ENCODE results near the gene PIEZO2.
"Not testable (repeated sequence)": the region's sequence is repeated elsewhere in the genome, so short reads cannot be mapped to it uniquely, and the experiment has no call there.

The PIEZO2 gene

DNA sequence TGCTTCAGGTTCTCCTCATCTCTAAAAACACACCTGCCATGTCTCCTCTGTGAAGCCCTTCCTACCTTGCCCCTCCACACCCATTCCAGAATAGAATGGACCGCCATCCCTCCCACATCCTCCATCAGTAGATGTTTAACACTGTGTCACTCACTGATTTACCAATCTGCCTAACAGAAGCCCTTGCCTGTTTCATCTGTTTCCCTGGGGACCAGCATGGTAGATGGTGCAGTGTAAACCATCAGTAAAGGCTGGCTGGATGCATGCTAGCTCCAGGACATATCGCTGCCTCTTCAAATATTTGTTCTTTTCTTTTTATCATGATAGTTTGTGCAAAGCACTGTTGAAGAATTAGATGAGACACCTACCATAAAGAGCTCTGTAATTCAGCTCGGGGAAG, 271.4 kb downstream of the PIEZO2 start:
- DNase-seq, result no peak

GRCh38 chr18:10875811-10876210, 273.6 kb downstream of the PIEZO2 start:
- no peak for DNase-seq

DNA sequence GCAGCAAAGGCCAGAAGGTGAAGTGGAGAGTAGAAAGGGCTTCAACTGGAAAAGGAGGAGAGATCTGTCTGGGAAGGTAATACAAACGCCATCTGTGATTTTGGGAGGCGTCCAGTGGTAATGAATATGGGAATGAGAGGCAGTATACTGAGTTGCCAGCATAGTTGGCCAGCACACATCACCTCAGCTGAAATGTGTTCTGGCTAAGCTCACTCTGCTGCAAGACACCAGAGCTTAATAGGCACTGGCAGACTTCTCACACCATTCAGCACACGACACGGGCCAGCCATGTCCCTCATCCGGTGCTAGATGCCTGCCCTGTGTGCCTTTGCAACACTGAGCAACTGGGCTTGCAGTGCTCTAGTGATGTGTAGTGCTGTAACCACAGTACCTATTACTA, 277.1 kb downstream of the PIEZO2 start:
- no peak for DNase-seq

DNA sequence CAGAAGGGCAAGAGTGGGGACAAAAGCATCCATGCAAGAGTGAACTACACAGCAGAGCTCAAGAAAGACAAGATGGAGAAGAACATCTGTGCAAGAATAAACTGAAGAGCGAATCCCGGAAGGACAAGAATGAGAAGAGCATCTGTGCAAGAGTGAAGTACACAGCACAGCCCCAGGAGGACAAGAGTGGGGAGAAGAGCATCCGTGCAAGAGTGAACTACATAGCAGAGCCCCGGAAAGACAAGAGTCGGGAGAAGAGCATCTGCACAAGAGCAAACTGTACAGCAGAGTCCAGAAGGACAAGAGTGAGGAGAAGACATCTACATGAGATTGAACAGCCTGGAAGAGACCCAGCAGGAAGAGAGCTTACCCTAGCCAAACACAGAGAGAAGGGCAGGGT, 284.6 kb downstream of the PIEZO2 start:
- no peak for DNase-seq

DNA sequence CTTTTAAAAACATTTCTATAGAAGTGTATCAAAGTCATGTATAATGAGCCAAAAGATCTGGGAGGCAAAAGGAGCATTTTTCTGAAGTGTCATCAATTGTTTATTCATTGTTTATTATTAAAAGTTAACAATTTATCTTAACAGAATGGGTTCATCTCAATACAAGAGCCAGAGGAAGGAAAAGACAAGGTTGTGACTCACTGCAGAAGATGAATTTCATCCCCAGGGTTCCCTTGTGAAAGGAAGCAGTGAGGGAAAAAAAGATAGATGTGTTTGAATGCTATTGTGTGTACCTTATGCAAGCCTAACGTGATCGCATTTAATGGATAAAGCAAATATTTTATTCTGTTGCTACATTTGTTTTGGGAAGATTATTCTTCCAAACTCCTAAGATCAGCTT, 286.3 kb downstream of the PIEZO2 start:
- DNase-seq, result no peak

GRCh38 chr18:10860928-10861327, 288.4 kb downstream of the PIEZO2 start:
- no peak for DNase-seq

- no peak for DNase-seq
Observed at GRCh38 chr18:10860382-10860781, 289.0 kb downstream of the PIEZO2 start.

DNA sequence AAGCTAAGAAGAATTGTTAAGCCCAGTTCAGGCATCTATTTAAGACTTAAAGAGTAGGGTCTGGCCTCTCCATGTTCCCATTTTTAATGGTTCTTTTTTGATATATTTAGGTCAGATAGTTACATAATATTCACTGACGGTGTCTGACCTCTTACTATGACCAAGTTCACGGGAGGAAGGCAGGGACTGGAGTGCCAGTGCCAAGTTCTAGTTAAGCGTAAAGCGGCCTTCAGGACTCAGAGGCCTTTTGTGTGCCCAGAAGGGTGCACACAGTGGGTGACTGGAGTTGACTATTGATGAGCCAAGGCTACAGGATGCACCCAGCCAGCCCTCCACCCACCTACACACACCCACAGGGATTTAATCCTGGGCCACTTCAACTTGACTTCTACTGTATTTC, 290.9 kb downstream of the PIEZO2 start:
- no peak for DNase-seq

DNA sequence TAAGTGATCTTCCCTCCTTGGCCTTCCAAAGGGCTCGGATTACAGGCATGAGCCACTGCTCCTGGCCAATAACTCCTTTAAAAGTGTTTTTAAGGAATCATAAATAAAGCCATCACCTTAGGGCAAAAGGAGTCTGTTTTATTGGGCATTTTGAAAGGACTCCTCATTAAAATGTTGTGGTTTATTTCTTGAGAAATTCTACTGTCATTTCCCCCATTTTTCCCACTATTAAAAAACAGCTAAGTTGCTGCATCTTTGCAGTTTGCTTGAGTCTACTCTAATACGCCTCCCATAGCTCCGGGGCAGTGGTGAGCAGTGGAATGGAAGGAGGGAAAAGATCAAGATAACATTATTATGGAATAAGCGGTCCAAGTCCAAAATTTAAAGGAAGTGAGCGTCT, 293.2 kb downstream of the PIEZO2 start:
- DNase-seq, result no peak

DNA sequence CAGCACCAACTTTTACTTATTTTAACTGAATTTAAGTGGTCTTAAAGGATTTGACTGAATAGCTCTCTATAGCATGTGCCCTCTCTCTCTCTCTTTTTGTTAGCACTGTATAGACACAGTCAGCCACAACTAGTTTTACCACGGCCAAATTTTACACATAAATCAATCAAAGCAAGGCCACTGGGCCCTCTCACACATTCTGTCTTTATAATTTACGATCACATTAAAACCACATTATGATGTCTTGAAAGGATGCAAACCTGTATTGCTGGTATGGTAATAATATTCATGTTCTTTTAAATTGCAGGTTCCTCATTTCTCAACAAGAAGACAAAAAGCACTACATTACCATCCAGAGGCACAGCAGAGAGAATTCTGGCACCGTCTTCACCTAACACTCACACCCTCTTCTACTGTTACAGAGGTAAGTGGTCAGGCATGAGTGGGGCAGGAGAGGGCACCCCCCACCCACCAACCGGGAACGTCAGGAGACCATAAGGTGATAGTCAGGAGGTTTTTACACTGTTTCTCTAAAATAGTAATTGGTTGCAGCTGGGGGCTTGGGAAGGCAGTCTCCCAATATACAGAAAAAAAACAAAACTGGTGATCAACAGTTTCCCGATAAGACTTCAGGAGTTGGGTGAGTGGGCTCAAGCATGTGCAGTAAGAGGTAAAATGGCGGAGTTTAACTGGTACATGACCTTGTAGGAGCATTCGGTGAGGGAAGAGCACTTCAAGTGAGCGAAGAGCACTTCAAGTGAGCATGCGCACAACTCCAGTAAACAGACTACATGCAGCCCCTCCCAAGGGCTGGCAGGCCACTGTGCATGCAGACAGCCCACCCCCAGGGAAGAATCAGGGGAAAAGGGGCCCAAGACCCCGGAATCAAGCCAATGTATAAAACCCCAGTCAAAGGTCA, 296.7 kb downstream of the PIEZO2 start:
- DNase-seq, result no peak

DNA sequence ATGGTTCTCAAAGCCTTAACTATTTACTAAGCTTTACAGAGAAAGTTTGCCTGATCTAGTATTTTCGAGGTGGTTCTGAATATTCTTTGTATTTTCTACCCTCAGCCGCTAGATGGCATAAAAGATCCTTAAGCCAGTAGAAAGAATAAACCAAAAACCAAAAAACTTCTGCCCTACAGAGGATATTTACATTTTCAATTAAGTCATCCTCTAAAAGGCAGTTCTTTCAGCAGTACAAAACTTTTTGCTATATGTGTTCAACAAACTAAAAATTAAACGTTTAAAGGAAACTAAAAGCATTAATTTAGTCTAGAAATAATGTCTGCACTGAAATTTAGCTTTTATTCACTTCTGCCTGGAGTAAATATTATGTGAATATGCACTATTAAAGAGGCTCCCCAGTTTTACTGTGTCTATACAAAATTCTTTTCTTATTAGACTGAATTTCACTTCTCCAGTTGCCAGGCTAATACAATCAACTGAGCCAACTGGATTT, 297.5 kb downstream of the PIEZO2 start:
- DNase-seq, result peak; percentile 34

GRCh38 chr18:10850840-10851239, 298.5 kb downstream of the PIEZO2 start:
- DNase-seq, result no peak

GRCh38 chr18:10850216-10850615, 299.2 kb downstream of the PIEZO2 start:
- DNase-seq, result no peak

GRCh38 chr18:10847907-10848306, 301.5 kb downstream of the PIEZO2 start:
- DNase-seq, result no peak

- DNase-seq, result no peak
Observed at GRCh38 chr18:10847408-10847790, 302.0 kb downstream of the PIEZO2 start.

DNA sequence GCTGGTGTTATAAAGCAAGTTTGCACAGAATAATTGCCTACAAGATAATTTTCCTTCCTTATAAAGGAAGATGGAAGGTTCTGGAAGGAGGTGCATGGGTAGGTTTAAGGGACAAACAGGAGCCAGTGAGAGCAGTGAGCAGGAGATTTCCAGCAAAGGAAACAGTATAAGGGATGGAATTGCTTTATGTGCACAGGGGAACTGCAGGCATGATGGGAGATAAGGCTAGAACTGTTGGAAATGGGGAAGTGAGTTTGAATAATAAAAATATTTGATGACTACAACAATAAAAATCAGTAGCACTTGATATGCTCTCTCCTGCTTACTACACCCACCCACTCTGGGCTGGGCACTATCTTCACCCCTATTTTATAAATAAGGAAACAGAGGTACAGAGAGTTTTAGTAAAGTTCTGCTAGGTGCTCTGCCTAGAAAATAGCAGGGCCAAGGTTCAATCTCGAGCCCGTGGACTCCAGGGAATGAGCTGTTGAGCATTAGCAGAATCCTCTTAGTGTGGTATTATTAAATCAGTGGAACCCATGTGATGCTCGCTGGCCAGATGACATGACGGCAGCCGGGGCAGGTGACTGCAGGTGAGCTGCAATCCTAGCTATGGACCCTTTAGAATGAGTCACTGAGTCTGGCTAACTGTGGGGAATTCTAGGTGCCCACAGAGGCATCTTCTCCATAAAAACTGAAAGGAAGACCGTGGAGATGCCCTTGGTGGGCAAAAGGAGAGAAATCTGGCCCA, 302.5 kb downstream of the PIEZO2 start:
- no peak for DNase-seq

- DNase-seq, result not testable (repeated sequence)
Observed at GRCh38 chr18:10846035-10846434, 303.3 kb downstream of the PIEZO2 start.

GRCh38 chr18:10843565-10843964, 305.8 kb downstream of the PIEZO2 start:
- no peak for DNase-seq

GRCh38 chr18:10842861-10843260, 306.5 kb downstream of the PIEZO2 start:
- no peak for DNase-seq

- DNase-seq, result no peak
Observed at GRCh38 chr18:10842371-10842770, 307.0 kb downstream of the PIEZO2 start.

DNA sequence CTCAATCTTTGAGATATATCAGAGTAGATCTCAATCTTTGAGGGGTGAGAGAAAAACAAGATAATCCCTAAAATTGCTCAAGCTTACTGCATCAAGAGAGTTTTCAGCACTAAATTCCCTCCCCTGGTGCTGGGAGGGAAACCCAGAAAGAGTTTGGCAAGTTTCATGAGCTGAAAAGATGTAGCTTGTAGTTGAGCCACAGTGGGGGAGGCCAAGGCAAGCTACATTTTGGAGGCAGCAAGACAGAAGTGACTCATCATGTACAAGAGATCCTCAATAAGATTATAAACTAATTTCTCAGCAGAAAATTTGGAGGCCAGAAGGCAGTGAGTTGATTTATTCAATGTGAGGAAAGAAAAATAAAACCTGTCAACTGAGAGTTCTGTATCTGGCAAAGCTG, 308.2 kb downstream of the PIEZO2 start:
- DNase-seq, result no peak

GRCh38 chr18:10840743-10841142, 308.6 kb downstream of the PIEZO2 start:
- DNase-seq, result no peak

GRCh38 chr18:10839421-10839820, 309.9 kb downstream of the PIEZO2 start:
- DNase-seq, result no peak

DNA sequence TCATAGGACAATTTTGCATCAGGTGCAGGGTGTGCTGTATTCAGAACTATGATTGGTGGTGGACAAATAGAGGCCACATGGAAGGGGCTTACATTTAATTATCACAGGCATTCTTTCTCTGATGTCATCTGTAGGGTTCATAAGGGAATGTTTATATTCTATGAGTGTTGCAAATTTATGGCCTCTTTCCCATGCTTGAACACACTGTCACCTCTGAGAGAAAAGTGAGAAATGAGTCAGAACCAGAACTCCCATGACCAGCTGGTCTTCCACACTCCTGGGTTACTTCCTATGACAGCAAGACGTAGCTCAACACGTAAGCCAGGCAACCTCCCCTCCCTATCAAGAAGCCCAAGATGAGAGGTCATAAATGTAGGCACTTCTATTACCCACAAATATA, 310.8 kb downstream of the PIEZO2 start:
- DNase-seq, result no peak

Measured in GDM1 (cell line).